GM18502 (cell line): ENCODE results near the gene POLE2.
"Not testable (repeated sequence)": the region's sequence is repeated elsewhere in the genome, so short reads cannot be mapped to it uniquely, and the experiment has no call there.

ENCODE experiments used
- ATAC-seq: cut with Tn5 transposase; IDR thresholded peaks from one replicate; pipeline ENCODE4 v1.9.1; 2021; ENCODE audit warnings: mild to moderate bottlenecking; ENCODE audit not compliant: unreplicated experiment, poor library complexity

POLE2 gene

DNA sequence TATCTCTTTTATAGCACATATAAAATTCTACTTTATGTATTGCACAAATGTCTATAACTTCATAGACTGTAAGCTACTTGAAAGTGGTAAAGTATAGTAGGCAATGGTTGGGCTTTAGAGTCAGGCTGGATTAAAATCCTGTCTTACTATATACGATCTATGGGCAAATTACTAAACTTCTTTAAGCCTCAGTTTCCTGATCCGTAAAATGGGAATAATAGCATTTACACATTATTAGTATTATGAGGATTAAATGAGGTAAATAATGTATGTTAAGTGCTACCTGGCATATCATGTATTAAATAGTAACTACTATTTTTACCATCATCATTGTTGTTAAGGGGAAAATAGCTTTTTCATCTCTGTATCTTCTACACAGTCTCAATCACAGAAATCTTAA is 14.4 kb downstream of the POLE2 start:
- no peak for ATAC-seq

DNA sequence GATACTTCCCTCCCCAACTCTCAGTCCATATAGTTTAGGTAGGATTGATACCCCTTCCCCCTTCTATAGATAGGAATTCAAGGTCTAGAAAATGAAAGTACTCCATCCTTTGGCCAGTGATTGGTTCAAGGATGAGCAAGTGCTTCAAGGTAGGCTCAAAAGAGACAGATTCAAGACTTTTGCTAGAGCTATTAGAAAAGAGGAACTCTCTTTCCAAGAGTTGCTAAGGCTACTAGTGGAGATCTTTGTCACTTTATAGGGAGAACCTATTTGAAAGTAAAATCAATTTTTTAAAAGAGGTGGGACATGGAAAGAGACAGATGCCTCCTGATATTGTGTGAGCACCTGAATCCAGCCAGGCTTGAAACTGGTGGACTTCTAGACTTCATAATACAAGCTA is 17.5 kb downstream of the POLE2 start:
- no peak for ATAC-seq

- ATAC-seq: no peak
Measured at GRCh38 chr14:49659526-49660455, 28.2 kb downstream of the POLE2 start.

- not testable (repeated sequence) for ATAC-seq
Measured at GRCh38 chr14:49657500-49657899, 30.5 kb downstream of the POLE2 start.

DNA sequence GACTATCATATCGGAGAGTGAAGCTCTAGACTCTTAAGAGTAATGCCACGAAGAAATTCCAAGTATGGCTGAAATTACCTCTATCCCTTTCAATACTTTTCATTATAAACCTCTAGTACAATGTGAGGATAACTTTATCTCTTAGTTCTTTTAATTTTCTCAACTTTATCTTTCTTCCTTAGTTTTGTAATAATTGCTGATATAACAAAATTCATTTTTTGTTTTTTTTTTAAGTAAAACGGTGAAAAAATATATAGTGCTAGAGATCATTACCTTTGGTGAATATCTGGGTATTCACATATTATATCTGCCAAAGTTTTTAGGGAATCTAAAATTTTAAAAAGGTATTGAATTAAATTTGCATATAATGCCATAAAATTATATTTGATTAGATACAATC is 33.5 kb downstream of the POLE2 start:
- ATAC-seq: no peak

DNA sequence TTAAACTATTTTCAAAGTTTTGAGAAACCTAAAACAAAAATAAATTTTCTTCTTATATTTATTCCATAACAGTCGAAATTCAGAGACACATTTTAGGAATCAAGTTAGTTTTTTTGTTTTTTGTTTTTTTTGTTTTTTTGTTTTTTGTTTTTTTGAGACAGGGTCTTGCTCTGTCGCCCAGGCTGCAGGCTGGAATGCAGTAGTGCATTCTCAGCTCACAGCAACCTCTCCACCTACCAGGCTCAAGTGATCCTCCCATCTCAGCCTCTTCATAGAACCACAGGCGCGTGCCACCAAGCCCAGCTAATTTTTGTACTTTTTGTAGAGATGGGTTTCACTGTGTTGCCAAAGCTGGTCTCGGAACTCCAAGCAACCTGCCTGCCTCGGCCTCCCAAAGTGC is 34.5 kb downstream of the POLE2 start:
- no peak for ATAC-seq

DNA sequence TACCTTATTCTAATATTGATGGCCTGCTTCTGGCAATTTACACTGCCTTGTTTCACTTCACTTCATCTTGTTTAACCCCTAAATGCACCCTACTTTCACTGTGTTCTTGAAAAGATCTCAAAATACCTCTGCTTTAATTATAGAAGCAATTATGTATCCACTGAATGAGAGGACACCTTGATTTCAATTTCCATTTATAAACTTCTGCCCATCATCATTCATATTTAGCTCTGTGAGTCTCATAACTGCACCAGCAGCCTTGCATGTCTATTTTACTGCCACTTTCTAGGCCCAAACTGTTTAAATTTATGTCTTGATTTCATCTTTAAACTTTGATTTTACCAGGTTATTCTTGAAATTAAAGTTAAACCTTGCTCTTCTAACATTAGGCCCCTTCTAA is 45.9 kb downstream of the POLE2 start:
- ATAC-seq: no peak

DNA sequence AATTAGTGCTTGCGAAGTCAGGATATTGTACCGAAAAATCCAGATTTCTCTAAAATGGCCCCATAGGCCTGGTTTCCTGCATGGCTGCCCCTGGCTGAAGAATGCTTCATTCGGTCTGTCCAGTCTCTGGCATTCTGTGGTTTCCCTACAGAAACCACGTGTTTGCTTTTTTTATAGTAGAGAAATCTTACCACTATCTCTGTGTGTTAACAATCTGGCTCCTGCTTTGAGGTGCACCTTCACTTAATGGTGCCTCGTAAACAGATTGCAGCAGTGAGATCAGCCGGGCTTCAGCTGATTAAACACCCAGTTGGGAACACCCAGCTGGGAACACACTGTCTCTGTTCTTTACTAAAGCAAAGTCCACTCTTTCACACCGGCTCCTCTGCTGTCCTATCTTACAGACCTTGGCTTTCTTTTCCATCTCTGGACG is 46.3 kb downstream of the POLE2 start:
- no peak for ATAC-seq

DNA sequence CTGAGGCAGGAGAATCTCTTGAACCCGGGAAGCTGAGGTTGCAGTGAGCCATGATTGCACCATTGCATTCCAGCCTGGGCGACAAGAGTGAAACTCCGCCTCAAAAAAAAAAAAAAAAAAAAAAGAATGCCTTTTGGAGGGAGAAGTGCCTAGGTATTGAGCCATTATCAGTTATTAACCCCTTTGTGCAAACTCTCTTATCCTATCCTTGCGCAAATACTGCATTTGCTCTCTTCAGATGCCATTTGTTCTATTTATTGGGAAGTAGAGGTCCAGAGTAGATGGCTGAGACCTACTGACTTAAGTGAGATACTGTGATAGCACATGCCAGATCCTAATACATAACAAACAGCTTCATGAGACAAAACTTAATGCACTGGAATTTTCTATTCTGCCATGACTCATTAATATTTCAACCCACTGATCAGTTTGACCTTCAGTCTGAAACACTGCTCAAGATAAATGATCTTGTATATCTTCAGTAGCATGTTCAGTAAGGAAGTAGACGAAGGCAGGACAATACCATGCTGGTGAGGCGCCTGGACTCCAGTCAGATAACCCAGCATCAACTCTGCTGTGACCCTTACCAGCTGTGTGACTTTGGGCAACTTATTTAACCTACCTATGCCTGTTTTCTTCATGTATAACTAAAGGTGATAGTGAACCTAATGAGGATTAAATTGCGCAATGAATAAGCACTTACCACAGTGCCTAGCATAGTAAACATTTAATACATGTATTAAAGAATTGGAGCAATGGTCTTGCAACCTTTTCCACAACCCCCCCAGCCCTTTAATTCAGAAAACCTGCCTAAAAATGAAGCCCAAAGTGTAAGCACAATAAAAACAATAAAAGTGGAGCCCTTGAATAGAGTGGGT is 47.2 kb downstream of the POLE2 start:
- ATAC-seq: no peak

DNA sequence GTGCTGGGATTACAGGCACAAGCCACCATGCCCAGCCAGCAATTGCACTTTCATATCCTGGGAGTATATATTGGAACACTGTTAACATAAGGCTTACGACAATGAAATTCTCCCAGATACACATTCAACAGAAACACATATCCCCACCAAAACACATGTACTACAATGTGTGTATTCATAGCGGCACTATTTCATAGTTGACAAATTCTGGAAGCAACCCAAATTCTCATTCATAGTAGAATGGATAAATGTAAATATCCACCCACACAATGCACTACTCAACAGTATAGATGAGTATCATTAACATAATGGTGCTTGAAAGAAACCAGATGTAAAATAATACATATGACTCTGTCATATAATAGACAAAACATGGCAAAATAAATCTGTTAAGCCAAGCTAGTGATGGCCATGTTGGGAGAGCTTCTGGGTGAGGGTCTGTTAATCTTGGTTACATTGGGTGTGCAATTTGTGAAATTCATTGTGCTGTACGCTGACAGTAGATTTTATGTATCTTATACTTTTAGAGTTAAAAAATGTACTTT is 50.4 kb downstream of the POLE2 start:
- ATAC-seq: no peak

- ATAC-seq: no peak
Measured at GRCh38 chr14:49636866-49637265, 51.1 kb downstream of the POLE2 start.

GRCh38 chr14:49634547-49635334 is 53.3 kb downstream of the POLE2 start, which contains the start of gene DNAAF2:
Gene DNAAF2, minus strand, starts transcription at chr14:49635244. Its CDS starts 95 bp downstream, at chr14:49635149.
- ATAC-seq: peak; percentile 33

GRCh38 chr14:49633640-49634546 is 54.1 kb downstream of the POLE2 start:
- peak; percentile 78 for ATAC-seq

- ATAC-seq: no peak
Measured at GRCh38 chr14:49623941-49624839, 63.8 kb downstream of the POLE2 start.

DNA sequence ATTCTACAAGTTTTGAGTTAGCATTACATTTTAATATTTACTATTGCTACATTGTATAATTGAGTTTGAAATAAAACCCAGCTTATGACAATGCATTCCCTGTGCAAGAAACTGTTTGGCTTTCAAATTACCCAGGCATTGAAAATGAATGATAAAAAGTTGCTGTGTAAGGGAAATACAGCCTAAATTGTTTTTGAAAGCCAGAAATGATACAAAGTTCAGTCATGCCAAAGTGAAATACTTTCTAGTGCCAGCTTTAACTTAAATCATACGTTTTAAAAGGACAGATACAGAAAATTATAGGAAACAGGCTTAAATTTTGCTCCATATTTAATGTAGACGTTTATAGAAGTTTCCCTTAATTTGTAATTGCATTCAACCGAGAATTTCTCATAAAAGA is 64.6 kb downstream of the POLE2 start:
- ATAC-seq: no peak

DNA sequence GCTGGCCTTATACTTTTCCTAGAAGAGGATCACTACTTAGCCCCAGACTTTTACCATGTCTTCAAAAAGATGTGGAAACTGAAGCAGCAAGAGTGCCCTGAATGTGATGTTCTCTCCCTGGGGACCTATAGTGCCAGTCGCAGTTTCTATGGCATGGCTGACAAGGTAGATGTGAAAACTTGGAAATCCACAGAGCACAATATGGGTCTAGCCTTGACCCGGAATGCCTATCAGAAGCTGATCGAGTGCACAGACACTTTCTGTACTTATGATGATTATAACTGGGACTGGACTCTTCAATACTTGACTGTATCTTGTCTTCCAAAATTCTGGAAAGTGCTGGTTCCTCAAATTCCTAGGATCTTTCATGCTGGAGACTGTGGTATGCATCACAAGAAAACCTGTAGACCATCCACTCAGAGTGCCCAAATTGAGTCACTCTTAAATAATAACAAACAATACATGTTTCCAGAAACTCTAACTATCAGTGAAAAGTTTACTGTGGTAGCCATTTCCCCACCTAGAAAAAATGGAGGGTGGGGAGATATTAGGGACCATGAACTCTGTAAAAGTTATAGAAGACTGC is 65.9 kb downstream of the POLE2 start:
- ATAC-seq: no peak

- peak; percentile 25 for ATAC-seq
Measured at GRCh38 chr14:49621114-49621881, 66.7 kb downstream of the POLE2 start.
